PC-3 (cell line): ENCODE data around the gene PBX2.

ENCODE experiments used
- EZH2 ChIP-seq: fragments of 300-600 bp; sonication (generic); IDR thresholded peaks from one replicate; pipeline ENCODE4 v1.6.1; 2017; ENCODE audit warnings: antibody characterized with exemption, mild to moderate bottlenecking, low read length; ENCODE audit not compliant: unreplicated experiment
- EZH2phosphoT487 ChIP-seq: fragments of 300-600 bp; sonication (generic); IDR thresholded peaks from 2 replicates; pipeline ENCODE4 v1.6.1; 2018; ENCODE audit warnings: mild to moderate bottlenecking, antibody characterized with exemption, low read length, borderline replicate concordance
- TF ChIP-seq, protein P1 (sequence below): fragments of 300-600 bp; sonication (generic); conservative IDR thresholded peaks from 2 replicates; pipeline ENCODE4 v1.5.1; 2017; ENCODE audit warnings: antibody characterized with exemption, low read depth, mild to moderate bottlenecking, low read length

- no peak for TF ChIP-seq EZH2
- TF ChIP-seq EZH2phosphoT487, result no peak
- TF ChIP-seq, protein P1, sequence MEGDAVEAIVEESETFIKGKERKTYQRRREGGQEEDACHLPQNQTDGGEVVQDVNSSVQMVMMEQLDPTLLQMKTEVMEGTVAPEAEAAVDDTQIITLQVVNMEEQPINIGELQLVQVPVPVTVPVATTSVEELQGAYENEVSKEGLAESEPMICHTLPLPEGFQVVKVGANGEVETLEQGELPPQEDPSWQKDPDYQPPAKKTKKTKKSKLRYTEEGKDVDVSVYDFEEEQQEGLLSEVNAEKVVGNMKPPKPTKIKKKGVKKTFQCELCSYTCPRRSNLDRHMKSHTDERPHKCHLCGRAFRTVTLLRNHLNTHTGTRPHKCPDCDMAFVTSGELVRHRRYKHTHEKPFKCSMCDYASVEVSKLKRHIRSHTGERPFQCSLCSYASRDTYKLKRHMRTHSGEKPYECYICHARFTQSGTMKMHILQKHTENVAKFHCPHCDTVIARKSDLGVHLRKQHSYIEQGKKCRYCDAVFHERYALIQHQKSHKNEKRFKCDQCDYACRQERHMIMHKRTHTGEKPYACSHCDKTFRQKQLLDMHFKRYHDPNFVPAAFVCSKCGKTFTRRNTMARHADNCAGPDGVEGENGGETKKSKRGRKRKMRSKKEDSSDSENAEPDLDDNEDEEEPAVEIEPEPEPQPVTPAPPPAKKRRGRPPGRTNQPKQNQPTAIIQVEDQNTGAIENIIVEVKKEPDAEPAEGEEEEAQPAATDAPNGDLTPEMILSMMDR, result no peak
Observed at GRCh38 chr6:32175711-32176475, 14.1 kb downstream of the PBX2 start, which contains the start of gene AGPAT1.
